H9 (cell line): ENCODE data around the gene SLC9B1. TPM values are rescaled to one million over a fixed set of nuclear protein-coding genes. Genes with fewer than 3 reads are reported as not detected.

ENCODE experiments used
- DNase-seq: peaks from one replicate; pipeline ENCODE4 v3.0.0-alpha.2; 2017
- H2AFZ ChIP-seq: one replicate; pipeline ENCODE4 v1.6.1; 2013; ENCODE audit warnings: mild to moderate bottlenecking, low read length, control low read depth, moderate library complexity
- H2AK5ac ChIP-seq: 2 replicates; pipeline ENCODE4 v1.6.1; 2013; ENCODE audit warnings: low read length, control low read depth, mixed read lengths; ENCODE audit not compliant: insufficient read length
- H2BK120ac ChIP-seq: one replicate; pipeline ENCODE4 v1.6.1; 2013; ENCODE audit warnings: low read depth, mild to moderate bottlenecking, low read length, control low read depth, inconsistent platforms; ENCODE audit not compliant: poor library complexity, severe bottlenecking
- H2BK12ac ChIP-seq: 2 replicates; pipeline ENCODE4 v1.6.1; 2013; ENCODE audit warnings: low read length, control low read depth, mixed read lengths, low read depth; ENCODE audit not compliant: insufficient read length
- H2BK15ac ChIP-seq: 2 replicates; pipeline ENCODE4 v1.6.1; 2013; ENCODE audit warnings: low read depth, low read length, control low read depth
- H2BK20ac ChIP-seq: one replicate; pipeline ENCODE4 v1.6.1; 2013; ENCODE audit warnings: low read depth, mild to moderate bottlenecking, low read length, control low read depth, inconsistent platforms; ENCODE audit not compliant: poor library complexity, severe bottlenecking
- H2BK5ac ChIP-seq: 2 replicates; pipeline ENCODE4 v1.6.1; 2013; ENCODE audit warnings: low read length, control low read depth, mixed read lengths; ENCODE audit not compliant: insufficient read length
- H3K14ac ChIP-seq: 2 replicates; pipeline ENCODE4 v1.6.1; 2013; ENCODE audit warnings: low read length, control low read depth; ENCODE audit not compliant: insufficient read depth
- H3K18ac ChIP-seq: 2 replicates; pipeline ENCODE4 v1.6.1; 2013; ENCODE audit warnings: low read depth, mild to moderate bottlenecking, mixed read lengths, low read length, control low read depth; ENCODE audit not compliant: insufficient read length
- H3K23ac ChIP-seq: 2 replicates; pipeline ENCODE4 v1.6.1; 2013; ENCODE audit warnings: low read length, control low read depth, mixed read lengths, low read depth; ENCODE audit not compliant: insufficient read length
- H3K23me2 ChIP-seq: 2 replicates; pipeline ENCODE4 v1.6.1; 2013; ENCODE audit warnings: low read depth, mild to moderate bottlenecking, mixed read lengths, low read length, control low read depth; ENCODE audit not compliant: insufficient read length, poor library complexity, severe bottlenecking
- H3K27ac ChIP-seq: 2 replicates; pipeline ENCODE4 v1.5.1; 2013; ENCODE audit warnings: low read length, control low read depth, mixed read lengths, low read depth; ENCODE audit not compliant: insufficient read length
- H3K27me3 ChIP-seq: 2 replicates; pipeline ENCODE4 v1.6.1; 2013; ENCODE audit warnings: low read length, control low read depth, inconsistent platforms; ENCODE audit not compliant: insufficient read depth
- H3K4ac ChIP-seq: 2 replicates; pipeline ENCODE4 v1.6.1; 2013; ENCODE audit warnings: low read depth, mild to moderate bottlenecking, control low read depth, inconsistent platforms, low read length, moderate library complexity
- H3K4me1 ChIP-seq: 2 replicates; pipeline ENCODE4 v1.6.1; 2013; ENCODE audit warnings: low read length, control low read depth, inconsistent platforms; ENCODE audit not compliant: insufficient read depth
- H3K4me2 ChIP-seq: 2 replicates; pipeline ENCODE4 v1.6.1; 2013; ENCODE audit warnings: low read length, control low read depth, mixed read lengths; ENCODE audit not compliant: insufficient read length, insufficient read depth
- H3K56ac ChIP-seq: 2 replicates; pipeline ENCODE4 v1.6.1; 2013; ENCODE audit warnings: low read depth, mild to moderate bottlenecking, mixed read lengths, low read length, control low read depth; ENCODE audit not compliant: insufficient read length
- H3K79me1 ChIP-seq: 2 replicates; pipeline ENCODE4 v1.6.1; 2013; ENCODE audit warnings: low read depth, mild to moderate bottlenecking, moderate library complexity, low read length, control low read depth, inconsistent platforms; ENCODE audit not compliant: insufficient read depth, poor library complexity, severe bottlenecking
- H3K79me2 ChIP-seq: 2 replicates; pipeline ENCODE4 v1.6.1; 2013; ENCODE audit warnings: low read length, control low read depth, inconsistent platforms; ENCODE audit not compliant: insufficient read depth
- H3K9ac ChIP-seq: 2 replicates; pipeline ENCODE4 v1.6.1; 2013; ENCODE audit warnings: low read length, control low read depth, mixed read lengths; ENCODE audit not compliant: insufficient read length; ENCODE audit errors: extremely low read depth
- H3K9me3 ChIP-seq: one replicate; pipeline ENCODE4 v1.6.1; 2013; ENCODE audit warnings: low read depth, low read length, inconsistent platforms; ENCODE audit not compliant: control insufficient read depth
- H3T11ph ChIP-seq: one replicate; pipeline ENCODE4 v1.6.1; 2013; ENCODE audit warnings: mild to moderate bottlenecking, low read length, control low read depth, inconsistent platforms
- H4K20me1 ChIP-seq: one replicate; pipeline ENCODE4 v1.6.1; 2013; ENCODE audit not compliant: control insufficient read depth, insufficient read length, insufficient read depth
- H4K5ac ChIP-seq: 2 replicates; pipeline ENCODE4 v1.6.1; 2013; ENCODE audit warnings: low read depth, mild to moderate bottlenecking, mixed read lengths, low read length, control low read depth; ENCODE audit not compliant: insufficient read length
- H4K8ac ChIP-seq: replicated peaks from 2 replicates; pipeline ENCODE4 v1.6.1; 2013; ENCODE audit warnings: low read length, control low read depth, mixed read lengths, low read depth; ENCODE audit not compliant: insufficient read length
- H4K91ac ChIP-seq: 2 replicates; pipeline ENCODE4 v1.6.1; 2013; ENCODE audit warnings: low read depth, mild to moderate bottlenecking, moderate library complexity, mixed read lengths, low read length, control low read depth; ENCODE audit not compliant: insufficient read length
- H3K27ac Mint-ChIP-seq, 3 experiments: 2 replicates in 2 of 3; 3 replicates in 1 of 3; pipeline ENCODE4 v1.8.0; 2020 to 2021; ENCODE audit warnings: mixed read lengths in 3 of 3, mild to moderate bottlenecking in 1 of 3, moderate library complexity in 1 of 3
- H3K27me3 Mint-ChIP-seq: 2 replicates; pipeline ENCODE4 v1.8.0; 2021; ENCODE audit warnings: low read depth, mild to moderate bottlenecking, moderate library complexity, mixed read lengths
- H3K36me3 Mint-ChIP-seq, 3 experiments: 2 replicates in 2 of 3; 3 replicates in 1 of 3; pipeline ENCODE4 v1.8.0; 2020 to 2021; ENCODE audit warnings: low read depth in 3 of 3, mixed read lengths in 3 of 3; ENCODE audit not compliant: insufficient read depth in 1 of 3
- H3K4me1 Mint-ChIP-seq, 2 experiments: 2 replicates each; pipeline ENCODE4 v1.8.0; 2020; ENCODE audit warnings: mixed read lengths in 2 of 2
- H3K4me3 Mint-ChIP-seq, 2 experiments: 2 replicates in 1 of 2; 3 replicates in 1 of 2; pipeline ENCODE4 v1.8.0; 2020 to 2021; ENCODE audit warnings: mild to moderate bottlenecking in 2 of 2, mixed read lengths in 2 of 2, moderate library complexity in 1 of 2
- H3K9me3 Mint-ChIP-seq, 2 experiments: 2 replicates in 1 of 2; 3 replicates in 1 of 2; pipeline ENCODE4 v1.8.0; 2020; ENCODE audit warnings: mild to moderate bottlenecking in 2 of 2, mixed read lengths in 2 of 2, moderate library complexity in 1 of 2
- CTCF ChIP-seq: fragments of 200-600 bp; sonication (generic); conservative IDR thresholded peaks from 3 replicates; pipeline ENCODE4 v1.8.0; 2021; ENCODE audit warnings: antibody characterized with exemption, mild to moderate bottlenecking
- WGBS: extraction: QIAGEN DNeasy Blood & Tissue Kit; methylation state at CpG from one replicate; pipeline ENCODE4 v1.1.7; 2013; ENCODE audit warnings: missing lambda C conversion rate, low lambda C conversion rate, mixed read lengths; ENCODE audit not compliant: insufficient read length; ENCODE audit errors: extremely low coverage; 5-methylcytosine and 5-hydroxymethylcytosine counted together
- total RNA-seq: library from RNA; stranded (reverse); gene quantifications from 2 replicates; pipeline ENCODE4 v1.2.1, GENCODE V29; 2021

SLC9B1 gene
- total RNA-seq, 1 experiment from 2014 or later: 0.59 TPM

- no peak overlapping the region for H2BK20ac ChIP-seq
- peaks cover 2% of the 10 kb centered on the region; the same call in 1 of the 2 replicates for H3K79me2 ChIP-seq
- peak overlapping the region; percentile 72 for H4K5ac ChIP-seq
- no peak overlapping the region for H4K91ac ChIP-seq
- no peak for DNase-seq
- peak overlapping the region; percentile 97 for H3K18ac ChIP-seq
- H3K9ac ChIP-seq: peak overlapping the region; percentile 93
- H2AK5ac ChIP-seq: no peak overlapping the region
- peak overlapping the region; percentile 97 for H3K14ac ChIP-seq
- H2BK15ac ChIP-seq: no peak overlapping the region
- Mint-ChIP-seq H3K27me3 (no peaks in the 10 kb centered on the region), H3K27ac (peak overlapping the region; percentile 97 to 98 (median 97)), H3K4me3 (peak overlapping the region; percentile 84), H3K4me1 (peaks cover 37 to 52% of the 10 kb centered on the region in 2 experiments), H3K36me3 (peaks cover 8 to 13% (median 12%) of the 10 kb centered on the region in 3 experiments), H3K9me3 (no peaks in the 10 kb centered on the region; a peak in 2 of 5 replicates)
- H3K4ac ChIP-seq: no peak overlapping the region; the same call in 1 of the 2 replicates
- no peak overlapping the region for H2BK12ac ChIP-seq
- no peak overlapping the region for H4K8ac ChIP-seq
- H3K4me2 ChIP-seq: peak overlapping the region; percentile 93
- no peak for TF ChIP-seq CTCF
- no peaks in the 10 kb centered on the region for H3K9me3 ChIP-seq
- no CpG with 5 or more reads among the region's 23 CpGs for WGBS
- peak overlapping the region; percentile 83 for H2BK5ac ChIP-seq
- peak overlapping the region; percentile 11 for H3K56ac ChIP-seq
- peak overlapping the region; percentile 96 for H3K27ac ChIP-seq
- H3K79me1 ChIP-seq: no peaks in the 10 kb centered on the region
- no peaks in the 10 kb centered on the region for H3K27me3 ChIP-seq
- no peak overlapping the region for H3K23ac ChIP-seq
- peaks cover 7% of the 10 kb centered on the region for H3K23me2 ChIP-seq
- no peaks in the 10 kb centered on the region for H3K4me1 ChIP-seq
- H3T11ph ChIP-seq: peak overlapping the region; percentile 17
- H2AFZ ChIP-seq: no peak overlapping the region
- H4K20me1 ChIP-seq: no peaks in the 10 kb centered on the region
- H2BK120ac ChIP-seq: no peak overlapping the region
These were observed 151.2 kb downstream of the SLC9B1 start for GRCh38 chr4:102868153-102868780.
